SK-N-SH (cell line): Measurements from ENCODE around the gene AHRR. TPM values are rescaled to one million over a fixed set of nuclear protein-coding genes. Genes with fewer than 3 reads are reported as not detected.

ENCODE experiments used
- CTCF ChIA-PET: fragments of 300-600, 350-600 bp; formaldehyde crosslinking; extraction: SDS; loops from one replicate; lab custom pipeline; 2021; lab: Yijun Ruan, JAX
- POLR2A ChIA-PET: fragments of 350-600 bp; sonication (Branson Sonifier 250); formaldehyde crosslinking; extraction: SDS; loops from one replicate; lab custom pipeline; 2020; ENCODE audit warnings: antibody characterized with exemption, inconsistent platforms; lab: Yijun Ruan, JAX
- DNase-seq: peaks from one replicate; pipeline ENCODE4 v3.0.0; 2012
- H2AFZ ChIP-seq: fragments of 200-600 bp; sonication (generic); 2 replicates; pipeline ENCODE4 v1.8.1; 2016; ENCODE audit warnings: antibody characterized with exemption, mild to moderate bottlenecking, low read depth
- H3F3A ChIP-seq: fragments of 200-600 bp; sonication (generic); replicated peaks from 2 replicates; pipeline ENCODE3; 2016; ENCODE audit warnings: antibody characterized with exemption, mild to moderate bottlenecking; ENCODE audit not compliant: insufficient read depth
- H3K27ac ChIP-seq, 2 experiments: fragments of 200-500 bp in 1 of 2; fragments of 200-600 bp in 1 of 2; sonication (Bioruptor generic) in 1 of 2; sonication (generic), shearing (Covaris generic) in 1 of 2; 2 replicates each; pipeline versions ENCODE4 v1.5.1 to v1.6.1; 2014 to 2016; ENCODE audit warnings: low read depth in 2 of 2, inconsistent platforms in 1 of 2, low read length in 1 of 2, mild to moderate bottlenecking in 1 of 2, mixed read lengths in 1 of 2
- H3K27me3 ChIP-seq: fragments of 200-600 bp; sonication (generic), shearing (Covaris generic); 2 replicates; pipeline ENCODE4 v1.6.1; 2016; ENCODE audit warnings: mixed run types; ENCODE audit not compliant: insufficient read depth
- H3K36me3 ChIP-seq, 2 experiments: fragments of 200-500 bp in 1 of 2; fragments of 200-600 bp in 1 of 2; sonication (Bioruptor generic) in 1 of 2; sonication (generic) in 1 of 2; replicated peaks in 1 of 2; 2 replicates each; pipeline versions ENCODE3 to v1.5.1; 2014 to 2016; ENCODE audit warnings: low read length in 1 of 2, mild to moderate bottlenecking in 1 of 2; ENCODE audit not compliant: insufficient read depth in 2 of 2, control insufficient read depth in 1 of 2
- H3K4me1 ChIP-seq, 2 experiments: fragments of 200-500 bp in 1 of 2; fragments of 200-600 bp in 1 of 2; sonication (Bioruptor generic) in 1 of 2; sonication (generic), shearing (Covaris generic) in 1 of 2; 2 replicates each; pipeline versions ENCODE4 v1.5.1 to v1.6.1; 2014 to 2016; ENCODE audit warnings: low read depth in 1 of 2, low read length in 1 of 2, mixed run types in 1 of 2; ENCODE audit not compliant: insufficient read depth in 2 of 2, control insufficient read depth in 1 of 2
- H3K4me2 ChIP-seq: fragments of 200-600 bp; sonication (generic), shearing (Covaris generic); 2 replicates; pipeline ENCODE4 v1.6.1; 2017; ENCODE audit warnings: mixed run types
- H3K4me3 ChIP-seq, 2 experiments: fragments of 200-500 bp in 1 of 2; fragments of 200-600 bp in 1 of 2; sonication (Bioruptor generic) in 1 of 2; sonication (generic), shearing (Covaris generic) in 1 of 2; 2 replicates each; pipeline versions ENCODE4 v1.5.1 to v1.8.1; 2014 to 2016; ENCODE audit warnings: low read depth in 2 of 2, inconsistent platforms in 1 of 2, low read length in 1 of 2, mild to moderate bottlenecking in 1 of 2, mixed read lengths in 1 of 2, moderate library complexity in 1 of 2
- H3K79me2 ChIP-seq: fragments of 200-600 bp; sonication (generic); 2 replicates; pipeline ENCODE4 v1.8.1; 2017; ENCODE audit warnings: mild to moderate bottlenecking; ENCODE audit not compliant: insufficient read depth
- H3K9ac ChIP-seq: fragments of 200-600 bp; sonication (generic); 2 replicates; pipeline ENCODE4 v1.6.1; 2017; ENCODE audit warnings: mixed run types
- H3K9me2 ChIP-seq: fragments of 200-600 bp; sonication (generic); 2 replicates; pipeline ENCODE4 v1.6.1; 2017; ENCODE audit warnings: mixed run types
- H3K9me3 ChIP-seq: fragments of 200-600 bp; sonication (generic); 2 replicates; pipeline ENCODE4 v1.6.1; 2017; ENCODE audit warnings: mixed run types, mild to moderate bottlenecking, moderate library complexity
- H4K20me1 ChIP-seq: fragments of 200-600 bp; sonication (generic); 2 replicates; pipeline ENCODE4 v1.6.1; 2017; ENCODE audit warnings: mild to moderate bottlenecking, mixed run types; ENCODE audit not compliant: insufficient read depth
- ELF1 ChIP-seq: IDR thresholded peaks from 2 replicates; pipeline ENCODE4 v1.4.0; 2012
- FOXM1 ChIP-seq: IDR thresholded peaks from 2 replicates; pipeline ENCODE4 v1.4.0; 2012; ENCODE audit warnings: low read depth, mild to moderate bottlenecking
- GABPA ChIP-seq: IDR thresholded peaks from 2 replicates; pipeline ENCODE4 v1.4.0; 2012; ENCODE audit warnings: low read depth, mild to moderate bottlenecking
- GATA2 ChIP-seq: sonication (generic); formaldehyde crosslinking; IDR thresholded peaks from 2 replicates; pipeline ENCODE4 v1.5.0; 2020; ENCODE audit warnings: mild to moderate bottlenecking, missing genetic modification reagents
- MEF2A ChIP-seq: IDR thresholded peaks from 2 replicates; pipeline ENCODE4 v1.4.0; 2012; ENCODE audit warnings: low read depth, borderline replicate concordance
- MXI1 ChIP-seq: IDR thresholded peaks from 2 replicates; pipeline ENCODE4 v1.6.1; 2012; ENCODE audit warnings: mild to moderate bottlenecking, low read depth, low read length, improper control_type of control experiment
- NFIC ChIP-seq: IDR thresholded peaks from 2 replicates; pipeline ENCODE4 v1.4.0; 2012; ENCODE audit warnings: borderline replicate concordance
- RCOR1 ChIP-seq: fragments of 150-350 bp; IDR thresholded peaks from 2 replicates; pipeline ENCODE4 v1.6.1; 2017; ENCODE audit warnings: antibody characterized with exemption, low read length
- REST ChIP-seq: IDR thresholded peaks from 2 replicates; pipeline ENCODE4 v1.6.1; 2012; ENCODE audit warnings: mild to moderate bottlenecking, low read depth, low read length, moderate library complexity
- RXRA ChIP-seq: IDR thresholded peaks from 2 replicates; pipeline ENCODE4 v1.4.0; 2012; ENCODE audit warnings: low read depth, mild to moderate bottlenecking, borderline replicate concordance
- TEAD4 ChIP-seq: IDR thresholded peaks from 2 replicates; pipeline ENCODE4 v1.4.0; 2012; ENCODE audit warnings: mild to moderate bottlenecking, borderline replicate concordance; ENCODE audit not compliant: insufficient read depth
- USF1 ChIP-seq: IDR thresholded peaks from 2 replicates; pipeline ENCODE4 v1.4.0; 2012; ENCODE audit warnings: low read depth, borderline replicate concordance
- USF2 ChIP-seq: fragments of 150-350 bp; IDR thresholded peaks from 2 replicates; pipeline ENCODE4 v1.6.1; 2017; ENCODE audit warnings: antibody characterized with exemption, low read length, low read depth, borderline replicate concordance
- YY1 ChIP-seq: IDR thresholded peaks from 2 replicates; pipeline ENCODE4 v1.4.0; 2012; ENCODE audit warnings: low read depth, mild to moderate bottlenecking
- ZBTB33 ChIP-seq: IDR thresholded peaks from 2 replicates; pipeline ENCODE4 v1.4.0; 2012; ENCODE audit warnings: low read depth, borderline replicate concordance
- polyA plus RNA-seq, 3 experiments: library from polyadenylated mRNA; depleted of rRNA; stranded (reverse); fragments of >200 nt; gene quantifications; 2 replicates each; pipeline ENCODE4 v1.2.3, GENCODE V29; 2012

Gene AHRR
- polyA plus RNA-seq, 1 of the 3 experiments (the other 2 are of a cell fraction), result 0.71 TPM

GRCh38 chr5:383066-383465 lies 61.6 kb downstream of the AHRR start:
- Histone ChIP-seq H3K79me2 (no peaks in the 10 kb centered on the region), H3K27ac (no peak overlapping the region)

More at GRCh38 chr5:383066-383465, 61.6 kb downstream of the AHRR start:
- no peaks in the 10 kb centered on the region for H3K9me2 ChIP-seq
- no peak overlapping the region for H3K4me2 ChIP-seq
- H3K27me3 ChIP-seq, result no peaks in the 10 kb centered on the region
- no peak overlapping the region for H3K9ac ChIP-seq
- H3K36me3 ChIP-seq, result no peaks in the 10 kb centered on the region
- TF ChIP-seq REST (no peak), FOXM1 (no peak), ZBTB33 (no peak), YY1 (no peak), GABPA (no peak), MEF2A (no peak), NFIC (no peak), MXI1 (no peak), RXRA (no peak), USF1 (no peak), RCOR1 (no peak), TEAD4 (no peak), GATA2 (no peak), USF2 (no peak), ELF1 (no peak)
- H3K9me3 ChIP-seq, result no peaks in the 10 kb centered on the region
- CTCF ChIA-PET, result interaction anchor here (1.4 kb wide), 1 partner anchor 48 kb away, joined by 3 read pairs; no protein-coding TSS in a partner anchor
- H2AFZ ChIP-seq, result no peak overlapping the region
- POLR2A ChIA-PET, result no interaction called here
- no peak for DNase-seq
- H3K4me3 ChIP-seq, result no peak overlapping the region
- no peaks in the 10 kb centered on the region for H4K20me1 ChIP-seq
- H3K4me1 ChIP-seq, result peaks cover 0 to 3% of the 10 kb centered on the region in 2 experiments; a peak in 1 of 4 replicates
- H3F3A ChIP-seq, result no peaks in the 10 kb centered on the region
